Body of pancreas (tissue), 4 donors: ENCODE data around the gene PTPRT.

Experiments
- POLR2A ChIP-seq, 3 donors: fragments of 450-650 bp; IDR thresholded peaks; one replicate each; pipeline ENCODE4 v1.6.1; 2016; ENCODE audit warnings: antibody characterized with exemption in 3 of 3, mild to moderate bottlenecking in 2 of 3
- TF ChIP-seq, protein P1 (sequence below), 7 experiments: fragments of 450-650 bp in 4 of 7; fragments of 200-600 bp in 3 of 7; sonication (generic) in 3 of 7; IDR thresholded peaks; one replicate each; pipeline ENCODE4 v1.5.1; 2016 to 2019; ENCODE audit warnings: antibody characterized with exemption in 7 of 7

DNA sequence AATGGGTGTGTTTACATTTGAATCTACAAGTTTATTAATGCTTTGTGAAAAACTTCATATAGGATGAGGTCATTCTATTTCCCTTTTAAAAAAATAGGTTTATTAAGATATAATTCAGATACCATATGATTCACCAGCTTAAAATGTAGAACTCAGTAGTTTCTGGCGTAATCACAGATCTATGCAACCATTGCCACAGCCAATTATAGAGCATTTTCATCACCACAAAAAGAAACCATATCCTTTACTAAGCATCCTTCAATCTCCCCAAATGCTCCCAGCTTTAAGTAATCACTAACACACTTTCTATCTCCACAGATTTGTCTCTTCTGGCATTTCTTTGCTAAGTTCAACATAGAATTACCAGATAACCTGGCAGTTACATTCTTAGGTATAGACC, 137.2 kb downstream of the PTPRT start:
- TF ChIP-seq, protein P1, sequence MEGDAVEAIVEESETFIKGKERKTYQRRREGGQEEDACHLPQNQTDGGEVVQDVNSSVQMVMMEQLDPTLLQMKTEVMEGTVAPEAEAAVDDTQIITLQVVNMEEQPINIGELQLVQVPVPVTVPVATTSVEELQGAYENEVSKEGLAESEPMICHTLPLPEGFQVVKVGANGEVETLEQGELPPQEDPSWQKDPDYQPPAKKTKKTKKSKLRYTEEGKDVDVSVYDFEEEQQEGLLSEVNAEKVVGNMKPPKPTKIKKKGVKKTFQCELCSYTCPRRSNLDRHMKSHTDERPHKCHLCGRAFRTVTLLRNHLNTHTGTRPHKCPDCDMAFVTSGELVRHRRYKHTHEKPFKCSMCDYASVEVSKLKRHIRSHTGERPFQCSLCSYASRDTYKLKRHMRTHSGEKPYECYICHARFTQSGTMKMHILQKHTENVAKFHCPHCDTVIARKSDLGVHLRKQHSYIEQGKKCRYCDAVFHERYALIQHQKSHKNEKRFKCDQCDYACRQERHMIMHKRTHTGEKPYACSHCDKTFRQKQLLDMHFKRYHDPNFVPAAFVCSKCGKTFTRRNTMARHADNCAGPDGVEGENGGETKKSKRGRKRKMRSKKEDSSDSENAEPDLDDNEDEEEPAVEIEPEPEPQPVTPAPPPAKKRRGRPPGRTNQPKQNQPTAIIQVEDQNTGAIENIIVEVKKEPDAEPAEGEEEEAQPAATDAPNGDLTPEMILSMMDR (IDR thresholded peaks at IDR 0.05), result no peak
- no peak for TF ChIP-seq POLR2A (IDR thresholded peaks at IDR 0.05)
